SK-N-SH treated with all-trans-retinoic acid at 6 μM for 48 hours (cell line): ENCODE data around the gene SSRP1.

Experiments
- ATAC-seq: fragments of 200-7000 bp; cut with Tn5 transposase; 3 replicates; pipeline ENCODE4 v1.9.1; 2020; ENCODE audit warnings: mild to moderate bottlenecking, moderate library complexity
- BACH2 ChIP-seq: fragments of 250-450 bp; sonication (Bioruptor Pico); IDR thresholded peaks from 2 replicates; pipeline ENCODE4 v1.9.0; 2021; ENCODE audit warnings: mild to moderate bottlenecking, borderline replicate concordance
- ESRRG ChIP-seq: fragments of 250-450 bp; sonication (Bioruptor Pico); IDR thresholded peaks from 2 replicates; pipeline ENCODE4 v1.6.1; 2021; ENCODE audit warnings: mild to moderate bottlenecking
- GLIS3 ChIP-seq: fragments of 250-450 bp; sonication (Bioruptor Pico); IDR thresholded peaks from 2 replicates; pipeline ENCODE4 v1.5.0; 2020; ENCODE audit warnings: mild to moderate bottlenecking, moderate library complexity
- ISL1 ChIP-seq: fragments of 250-450 bp; sonication (Bioruptor Pico); IDR thresholded peaks from 2 replicates; pipeline ENCODE4 v2.1.2; 2022; ENCODE audit warnings: mild to moderate bottlenecking, moderate library complexity
- OSR1 ChIP-seq: fragments of 250-450 bp; sonication (Bioruptor Pico); IDR thresholded peaks from 2 replicates; pipeline ENCODE4 v1.8.0; 2022; ENCODE audit warnings: moderate library complexity, mild to moderate bottlenecking, inconsistent platforms
- PPARA ChIP-seq: fragments of 250-450 bp; sonication (Bioruptor Pico); IDR thresholded peaks from 2 replicates; pipeline ENCODE4 v1.5.0; 2020; ENCODE audit warnings: mild to moderate bottlenecking, borderline replicate concordance
- SNAI2 ChIP-seq: fragments of 250-450 bp; sonication (Bioruptor Pico); IDR thresholded peaks from 2 replicates; pipeline ENCODE4 v1.5.0; 2020; ENCODE audit warnings: mild to moderate bottlenecking, moderate library complexity
- TCF4 ChIP-seq: fragments of 250-450 bp; sonication (Bioruptor Pico); IDR thresholded peaks from 2 replicates; pipeline ENCODE4 v1.8.0; 2021; ENCODE audit warnings: mild to moderate bottlenecking, moderate library complexity, borderline replicate concordance
- ZC3H10 ChIP-seq: fragments of 250-450 bp; sonication (Bioruptor Pico); IDR thresholded peaks from 2 replicates; pipeline ENCODE4 v1.5.1; 2021; ENCODE audit warnings: mild to moderate bottlenecking, moderate library complexity
- ZFP30 ChIP-seq: fragments of 450-650 bp; formaldehyde crosslinking; IDR thresholded peaks from 2 replicates; pipeline ENCODE4 v1.5.0; 2022; ENCODE audit warnings: mild to moderate bottlenecking, moderate library complexity
- ZNF565 ChIP-seq: fragments of 450-650 bp; formaldehyde crosslinking; conservative IDR thresholded peaks from 2 replicates; pipeline ENCODE4 v1.5.0; 2020; ENCODE audit warnings: low read depth, mild to moderate bottlenecking, moderate library complexity
- ZNF70 ChIP-seq: fragments of 450-650 bp; formaldehyde crosslinking; IDR thresholded peaks from 2 replicates; pipeline ENCODE4 v1.5.0; 2020; ENCODE audit warnings: mild to moderate bottlenecking, moderate library complexity
- TF ChIP-seq, protein P1 (sequence below): fragments of 250-450 bp; sonication (Bioruptor Pico); IDR thresholded peaks from 2 replicates; pipeline ENCODE4 v1.8.0; 2021; ENCODE audit warnings: low read depth, mild to moderate bottlenecking, moderate library complexity, borderline replicate concordance
- TF ChIP-seq, protein P2 (sequence below): fragments of 250-450 bp; sonication (Bioruptor Pico); IDR thresholded peaks from 2 replicates; pipeline ENCODE4 v1.5.1; 2020; ENCODE audit warnings: low read depth, mild to moderate bottlenecking, moderate library complexity
- TF ChIP-seq, protein P3 (sequence below): fragments of 250-450 bp; sonication (Bioruptor Pico); IDR thresholded peaks from 2 replicates; pipeline ENCODE4 v1.5.1; 2021; ENCODE audit warnings: mild to moderate bottlenecking, moderate library complexity
- TF ChIP-seq, protein P4 (sequence below): fragments of 250-450 bp; sonication (Bioruptor Pico); IDR thresholded peaks from 2 replicates; pipeline ENCODE4 v1.8.0; 2020; ENCODE audit warnings: mild to moderate bottlenecking, moderate library complexity, borderline replicate concordance

Gene SSRP1

DNA sequence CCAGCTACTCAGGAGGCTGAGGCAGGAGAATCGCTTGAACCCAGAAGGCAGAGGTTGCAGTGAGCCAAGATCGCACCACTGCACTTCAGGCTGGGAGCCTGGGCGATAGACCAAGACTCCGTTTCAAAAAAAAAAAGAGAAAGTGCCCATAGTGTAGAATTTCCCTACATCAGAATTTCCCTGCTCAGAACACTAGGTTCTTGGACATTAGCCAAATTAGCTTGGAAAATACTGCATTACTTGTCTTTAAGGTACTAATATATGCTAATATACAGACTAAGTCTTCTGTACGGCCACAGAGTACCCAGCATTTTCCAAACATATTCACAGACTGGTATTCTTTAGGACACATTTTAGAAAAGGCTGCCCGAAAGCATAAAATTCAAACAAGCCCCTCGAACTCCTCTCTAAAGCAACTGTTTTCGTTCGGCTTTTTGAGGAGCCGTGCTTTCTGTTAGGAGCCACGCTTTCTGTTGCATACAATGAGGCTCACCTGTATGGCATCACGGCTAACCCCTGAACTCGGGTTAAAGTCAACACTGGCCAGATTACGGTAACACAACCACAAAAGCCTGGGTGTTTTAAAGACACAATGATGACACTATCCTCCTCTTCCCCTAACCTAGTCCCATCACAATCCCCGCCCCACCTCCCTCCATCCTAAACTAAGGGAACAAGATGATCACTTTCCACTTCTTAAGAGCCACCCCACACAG, 29.4 kb downstream of the SSRP1 start (continued):
- TF ChIP-seq, protein P1, sequence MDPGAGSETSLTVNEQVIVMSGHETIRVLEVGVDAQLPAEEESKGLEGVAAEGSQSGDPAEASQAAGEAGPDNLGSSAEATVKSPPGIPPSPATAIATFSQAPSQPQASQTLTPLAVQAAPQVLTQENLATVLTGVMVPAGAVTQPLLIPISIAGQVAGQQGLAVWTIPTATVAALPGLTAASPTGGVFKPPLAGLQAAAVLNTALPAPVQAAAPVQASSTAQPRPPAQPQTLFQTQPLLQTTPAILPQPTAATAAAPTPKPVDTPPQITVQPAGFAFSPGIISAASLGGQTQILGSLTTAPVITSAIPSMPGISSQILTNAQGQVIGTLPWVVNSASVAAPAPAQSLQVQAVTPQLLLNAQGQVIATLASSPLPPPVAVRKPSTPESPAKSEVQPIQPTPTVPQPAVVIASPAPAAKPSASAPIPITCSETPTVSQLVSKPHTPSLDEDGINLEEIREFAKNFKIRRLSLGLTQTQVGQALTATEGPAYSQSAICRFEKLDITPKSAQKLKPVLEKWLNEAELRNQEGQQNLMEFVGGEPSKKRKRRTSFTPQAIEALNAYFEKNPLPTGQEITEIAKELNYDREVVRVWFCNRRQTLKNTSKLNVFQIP = no peak
- TF ChIP-seq TCF4 (CRISPR knock-in tag) = no peak
- TF ChIP-seq, protein P2, sequence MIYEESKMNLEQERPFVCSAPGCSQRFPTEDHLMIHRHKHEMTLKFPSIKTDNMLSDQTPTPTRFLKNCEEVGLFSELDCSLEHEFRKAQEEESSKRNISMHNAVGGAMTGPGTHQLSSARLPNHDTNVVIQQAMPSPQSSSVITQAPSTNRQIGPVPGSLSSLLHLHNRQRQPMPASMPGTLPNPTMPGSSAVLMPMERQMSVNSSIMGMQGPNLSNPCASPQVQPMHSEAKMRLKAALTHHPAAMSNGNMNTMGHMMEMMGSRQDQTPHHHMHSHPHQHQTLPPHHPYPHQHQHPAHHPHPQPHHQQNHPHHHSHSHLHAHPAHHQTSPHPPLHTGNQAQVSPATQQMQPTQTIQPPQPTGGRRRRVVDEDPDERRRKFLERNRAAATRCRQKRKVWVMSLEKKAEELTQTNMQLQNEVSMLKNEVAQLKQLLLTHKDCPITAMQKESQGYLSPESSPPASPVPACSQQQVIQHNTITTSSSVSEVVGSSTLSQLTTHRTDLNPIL = no peak
- TF ChIP-seq PPARA (CRISPR knock-in tag) = no peak
- TF ChIP-seq, all 23 proteins: peak for 0

DNA sequence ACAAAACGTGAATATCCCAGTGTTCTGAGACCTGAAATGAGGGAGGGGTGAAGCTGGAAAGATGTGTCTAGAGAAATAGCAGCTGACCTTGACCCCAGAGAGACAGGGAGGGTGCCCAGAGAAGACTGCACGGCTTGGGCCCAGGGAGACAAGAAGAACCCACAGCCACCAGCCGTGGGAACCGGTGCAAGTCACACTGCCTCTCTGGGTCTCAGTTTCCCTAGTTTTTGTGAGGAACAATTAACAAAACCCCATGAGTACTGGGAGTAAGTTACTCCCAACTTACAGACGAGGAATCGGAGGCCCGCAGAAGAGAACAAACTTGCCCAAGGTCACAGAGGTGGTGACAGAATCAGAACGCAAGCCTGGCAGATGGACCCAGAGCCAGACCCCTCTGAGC, 30.2 kb downstream of the SSRP1 start:
- ATAC-seq = no peak
- TF ChIP-seq ISL1 (CRISPR knock-in tag) (no peak), TCF4 (CRISPR knock-in tag) (no peak), ESRRG (CRISPR knock-in tag) (no peak)
- TF ChIP-seq, protein P3, sequence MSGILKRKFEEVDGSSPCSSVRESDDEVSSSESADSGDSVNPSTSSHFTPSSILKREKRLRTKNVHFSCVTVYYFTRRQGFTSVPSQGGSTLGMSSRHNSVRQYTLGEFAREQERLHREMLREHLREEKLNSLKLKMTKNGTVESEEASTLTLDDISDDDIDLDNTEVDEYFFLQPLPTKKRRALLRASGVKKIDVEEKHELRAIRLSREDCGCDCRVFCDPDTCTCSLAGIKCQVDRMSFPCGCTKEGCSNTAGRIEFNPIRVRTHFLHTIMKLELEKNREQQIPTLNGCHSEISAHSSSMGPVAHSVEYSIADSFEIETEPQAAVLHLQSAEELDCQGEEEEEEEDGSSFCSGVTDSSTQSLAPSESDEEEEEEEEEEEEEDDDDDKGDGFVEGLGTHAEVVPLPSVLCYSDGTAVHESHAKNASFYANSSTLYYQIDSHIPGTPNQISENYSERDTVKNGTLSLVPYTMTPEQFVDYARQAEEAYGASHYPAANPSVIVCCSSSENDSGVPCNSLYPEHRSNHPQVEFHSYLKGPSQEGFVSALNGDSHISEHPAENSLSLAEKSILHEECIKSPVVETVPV = no peak
- TF ChIP-seq, protein P1 = no peak

DNA sequence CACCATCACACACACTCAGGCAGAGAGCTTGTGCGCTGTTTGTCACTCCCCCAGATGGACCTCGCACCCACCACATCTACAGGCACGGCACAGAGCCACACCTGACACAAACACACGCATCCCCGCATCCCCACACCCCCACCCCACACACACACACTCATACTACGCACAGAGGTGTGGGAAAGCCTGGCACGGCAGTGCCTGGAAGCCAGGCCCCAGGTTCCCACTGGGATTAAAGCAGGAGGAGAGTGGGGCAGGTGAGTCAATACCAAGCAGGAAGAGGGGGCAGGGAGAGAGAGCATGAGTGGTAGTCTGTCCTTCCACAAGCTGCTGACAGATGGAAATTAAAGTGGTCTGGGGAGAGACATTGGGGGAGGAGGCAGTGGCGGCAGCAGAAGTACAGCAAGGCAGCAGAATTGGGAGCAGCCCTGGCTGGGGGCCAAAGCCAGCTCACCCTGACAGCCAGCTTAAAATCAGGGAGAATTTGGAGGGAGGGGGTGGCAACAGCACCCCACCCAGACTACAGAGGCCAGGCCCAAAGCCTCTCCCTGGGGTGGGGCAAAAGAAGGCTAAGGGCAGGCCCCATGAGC, 31.6 kb downstream of the SSRP1 start:
- peak; percentile 12 for ATAC-seq
- TF ChIP-seq ESRRG (CRISPR knock-in tag) (no peak), SNAI2 (no peak), PPARA (CRISPR knock-in tag) (no peak), ZNF70 (no peak), ZFP30 (CRISPR knock-in tag) (no peak), BACH2 (no peak), ISL1 (CRISPR knock-in tag) (no peak), TCF4 (CRISPR knock-in tag) (no peak), OSR1 (CRISPR knock-in tag) (no peak), ZC3H10 (CRISPR knock-in tag) (no peak)
- TF ChIP-seq, protein P2 = no peak
- TF ChIP-seq, protein P1 = no peak

DNA sequence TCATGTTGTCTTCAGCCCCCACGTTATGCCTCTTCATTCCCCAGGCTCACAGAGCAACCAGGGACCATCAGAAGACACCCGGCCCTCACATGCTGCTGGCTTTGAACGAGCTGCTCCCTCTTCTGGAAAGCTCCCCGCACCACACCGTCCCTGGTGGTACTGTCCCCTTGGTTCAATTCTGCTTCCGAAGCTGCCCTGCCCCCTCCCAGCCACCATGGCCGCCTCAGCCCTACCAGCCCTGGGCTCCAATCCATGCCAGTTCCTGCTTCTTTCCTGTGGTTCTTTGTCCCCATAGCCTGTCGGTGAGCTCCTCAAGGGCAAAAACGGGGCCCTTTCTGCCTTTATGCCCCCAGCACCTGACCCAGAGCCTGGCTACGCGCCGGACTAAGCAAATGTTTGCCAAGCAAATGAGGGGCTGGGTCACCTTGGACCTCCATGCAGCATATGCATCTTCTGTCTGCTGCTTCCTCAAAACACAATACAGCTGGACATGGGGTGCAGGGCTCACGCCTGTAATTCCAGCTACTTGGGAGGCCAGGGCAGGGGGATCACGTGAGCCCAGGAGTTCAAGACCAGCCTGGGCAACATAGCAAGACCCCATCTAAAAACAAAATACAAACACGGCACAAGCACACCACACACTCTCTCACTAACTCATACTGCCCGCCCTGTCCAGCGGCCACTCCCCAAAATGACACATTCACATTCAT, 32.3 kb downstream of the SSRP1 start:
- ATAC-seq = peak; percentile 11; the same call in 2 of the 3 replicates
- TF ChIP-seq, protein P4, sequence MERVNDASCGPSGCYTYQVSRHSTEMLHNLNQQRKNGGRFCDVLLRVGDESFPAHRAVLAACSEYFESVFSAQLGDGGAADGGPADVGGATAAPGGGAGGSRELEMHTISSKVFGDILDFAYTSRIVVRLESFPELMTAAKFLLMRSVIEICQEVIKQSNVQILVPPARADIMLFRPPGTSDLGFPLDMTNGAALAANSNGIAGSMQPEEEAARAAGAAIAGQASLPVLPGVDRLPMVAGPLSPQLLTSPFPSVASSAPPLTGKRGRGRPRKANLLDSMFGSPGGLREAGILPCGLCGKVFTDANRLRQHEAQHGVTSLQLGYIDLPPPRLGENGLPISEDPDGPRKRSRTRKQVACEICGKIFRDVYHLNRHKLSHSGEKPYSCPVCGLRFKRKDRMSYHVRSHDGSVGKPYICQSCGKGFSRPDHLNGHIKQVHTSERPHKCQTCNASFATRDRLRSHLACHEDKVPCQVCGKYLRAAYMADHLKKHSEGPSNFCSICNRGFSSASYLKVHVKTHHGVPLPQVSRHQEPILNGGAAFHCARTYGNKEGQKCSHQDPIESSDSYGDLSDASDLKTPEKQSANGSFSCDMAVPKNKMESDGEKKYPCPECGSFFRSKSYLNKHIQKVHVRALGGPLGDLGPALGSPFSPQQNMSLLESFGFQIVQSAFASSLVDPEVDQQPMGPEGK (CRISPR knock-in tag) = no peak
- no peak for TF ChIP-seq TCF4 (CRISPR knock-in tag)
- TF ChIP-seq, protein P2 = no peak
- TF ChIP-seq GLIS3 = no peak
- TF ChIP-seq ZNF565 = no peak
- TF ChIP-seq, protein P1 = no peak
